Measurements from ENCODE around the gene MRPS15. TPM values are rescaled to one million over a fixed set of nuclear protein-coding genes. Genes with fewer than 3 reads are reported as not detected.
A peak's percentile ranks its signal among the peaks of the same experiment; 100 is the strongest.
"Not testable (repeated sequence)": the region's sequence is repeated elsewhere in the genome, so short reads cannot be mapped to it uniquely, and the experiment has no call there.

MRPS15 gene
- total RNA-seq, 2 experiments from 2014 or later, result 92.3 to 99.9 TPM

GRCh38 chr1:36494971-36495370, 30.8 kb upstream of the MRPS15 start:
- H3K9me3 Mint-ChIP-seq, result no peaks in the 10 kb centered on the region
- no peaks in the 10 kb centered on the region for H3K36me3 Mint-ChIP-seq (ENCODE audit: low read depth)
- H3K27ac Mint-ChIP-seq, result no peak overlapping the region
- POLR2A ChIA-PET, result no interaction called here
- no peak for DNase-seq
- H3K4me1 Mint-ChIP-seq, result no peaks in the 10 kb centered on the region
- H3K4me3 Mint-ChIP-seq, result no peak overlapping the region
- CTCF ChIA-PET, result interaction anchor here (1.9 kb wide), 1 partner anchor 21 kb away, joined by 7 read pairs; no protein-coding TSS in a partner anchor
- H3K27me3 Mint-ChIP-seq, result peaks cover 36% of the 10 kb centered on the region

GRCh38 chr1:36493524-36493923, 29.3 kb upstream of the MRPS15 start:
- Mint-ChIP-seq H3K4me1 (no peaks in the 10 kb centered on the region), H3K27me3 (peaks cover 36% of the 10 kb centered on the region), H3K4me3 (no peak overlapping the region), H3K9me3 (no peaks in the 10 kb centered on the region), H3K36me3 (ENCODE audit: low read depth) (no peaks in the 10 kb centered on the region), H3K27ac (no peak overlapping the region)
- DNase-seq, result no peak
- ChIA-PET CTCF (no interaction called here), POLR2A (no interaction called here)

DNA sequence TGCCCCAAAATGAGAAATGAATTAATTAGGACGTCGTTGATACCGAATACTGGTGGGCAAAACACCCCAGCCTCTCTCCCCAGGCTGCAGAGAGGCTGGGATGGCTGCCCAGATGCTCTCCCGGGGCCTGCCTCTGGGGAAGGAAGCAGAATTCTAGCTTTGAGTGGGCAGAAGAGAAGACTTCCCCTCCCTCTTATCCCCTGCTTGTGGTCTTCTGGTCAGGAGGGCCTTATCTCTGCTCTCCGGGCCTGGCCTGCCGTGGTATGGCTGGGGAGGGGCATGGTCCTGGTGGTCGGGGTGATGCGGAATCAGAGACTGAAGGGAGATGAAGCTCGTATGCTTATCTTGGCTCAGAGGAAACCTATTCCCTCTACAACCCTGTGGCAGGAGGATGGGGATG, 28.3 kb upstream of the MRPS15 start:
- no peak for DNase-seq
- POLR2A ChIA-PET, result no interaction called here
- CTCF ChIA-PET, result no interaction called here
- Mint-ChIP-seq H3K27me3 (peaks cover 29% of the 10 kb centered on the region), H3K27ac (no peak overlapping the region), H3K36me3 (ENCODE audit: low read depth) (no peaks in the 10 kb centered on the region), H3K4me1 (no peaks in the 10 kb centered on the region), H3K9me3 (no peaks in the 10 kb centered on the region), H3K4me3 (no peak overlapping the region)

DNA sequence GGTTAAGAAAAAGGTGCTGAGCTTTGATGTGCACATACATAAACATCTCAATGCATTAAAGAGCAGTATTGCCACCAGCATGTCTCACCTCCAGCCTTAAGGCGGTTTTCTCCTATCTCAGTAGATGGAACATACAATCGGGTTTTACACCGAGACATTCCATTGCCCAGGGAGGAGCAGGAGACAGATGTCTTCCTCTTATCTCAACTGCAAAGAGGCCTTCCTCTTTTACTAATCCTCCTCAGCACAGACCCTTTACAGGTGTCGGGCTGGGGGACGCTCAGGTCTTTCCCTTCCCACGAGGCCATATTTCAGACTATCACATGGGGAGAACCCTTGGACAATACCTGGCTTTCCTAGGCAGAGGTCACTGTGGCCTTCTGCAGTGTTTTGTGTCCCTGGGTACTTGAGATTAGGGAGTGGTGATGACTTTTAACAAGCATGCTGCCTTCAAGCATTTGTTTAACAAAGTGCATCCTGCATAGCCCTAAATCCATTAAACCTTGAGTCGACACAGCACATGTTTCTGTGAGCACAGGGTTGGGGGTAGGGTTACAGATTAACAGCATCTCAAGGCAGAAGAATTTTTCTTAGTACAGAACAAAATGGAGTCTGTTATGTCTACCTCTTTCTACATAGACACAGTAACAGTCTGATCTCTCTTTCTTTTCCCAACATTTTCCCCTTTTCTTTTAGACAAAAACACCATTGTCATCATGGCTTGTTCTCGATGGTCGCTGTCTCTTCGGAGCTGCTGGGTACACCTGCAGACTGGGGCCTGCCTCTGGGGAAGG, 25.3 kb upstream of the MRPS15 start:
- H3K27ac Mint-ChIP-seq; POLR2A ChIA-PET; H3K4me1 Mint-ChIP-seq; CTCF ChIA-PET; DNase-seq; H3K4me3 Mint-ChIP-seq; H3K9me3 Mint-ChIP-seq; H3K36me3 Mint-ChIP-seq (ENCODE audit: low read depth): not testable (repeated sequence)
- peaks cover 24% of the 10 kb centered on the region for H3K27me3 Mint-ChIP-seq

GRCh38 chr1:36487906-36488305, 23.7 kb upstream of the MRPS15 start:
- peaks cover 23% of the 10 kb centered on the region for H3K27me3 Mint-ChIP-seq
- POLR2A ChIA-PET, result no interaction called here
- no peaks in the 10 kb centered on the region for H3K9me3 Mint-ChIP-seq
- peaks cover 2% of the 10 kb centered on the region for H3K4me1 Mint-ChIP-seq
- H3K4me3 Mint-ChIP-seq, result no peak overlapping the region
- CTCF ChIA-PET, result no interaction called here
- no peaks in the 10 kb centered on the region for H3K36me3 Mint-ChIP-seq (ENCODE audit: low read depth)
- no peak for DNase-seq
- no peak overlapping the region for H3K27ac Mint-ChIP-seq

DNA sequence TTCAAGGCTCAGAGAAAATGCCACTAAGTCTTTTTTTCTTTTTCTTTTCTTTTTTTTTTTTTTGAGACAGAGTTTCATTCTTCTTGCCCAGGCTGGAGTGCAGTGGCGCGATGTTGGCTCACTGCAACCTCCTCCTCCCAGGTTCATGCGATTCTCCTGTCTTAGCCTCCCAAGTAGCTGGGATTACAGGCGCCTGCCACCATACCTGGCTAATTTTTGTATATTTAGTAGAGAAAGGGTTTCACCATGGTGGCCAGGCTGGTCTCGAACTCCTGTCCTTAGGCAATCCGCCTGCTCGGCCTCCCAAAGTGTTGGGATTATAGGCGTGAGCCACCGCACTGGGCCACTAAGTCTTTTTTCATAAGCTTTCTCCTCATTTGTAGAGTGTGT, 23.1 kb upstream of the MRPS15 start:
- CTCF ChIA-PET, result interaction anchor here (1.6 kb wide), 1 partner anchor 29 kb away, joined by 6 read pairs; no protein-coding TSS in a partner anchor
- DNase-seq; H3K27ac Mint-ChIP-seq; H3K36me3 Mint-ChIP-seq (ENCODE audit: low read depth); H3K4me3 Mint-ChIP-seq; H3K9me3 Mint-ChIP-seq; POLR2A ChIA-PET; H3K4me1 Mint-ChIP-seq: not testable (repeated sequence)
- H3K27me3 Mint-ChIP-seq, result peaks cover 18% of the 10 kb centered on the region

- Mint-ChIP-seq H3K4me1 (peaks cover 9% of the 10 kb centered on the region), H3K27ac (no peak overlapping the region), H3K36me3 (ENCODE audit: low read depth) (no peaks in the 10 kb centered on the region), H3K9me3 (no peaks in the 10 kb centered on the region), H3K4me3 (no peak overlapping the region), H3K27me3 (peaks cover 12% of the 10 kb centered on the region)
- CTCF ChIA-PET, result interaction anchor here (1.6 kb wide), 1 partner anchor 29 kb away, joined by 6 read pairs; no protein-coding TSS in a partner anchor
- no peak for DNase-seq
- POLR2A ChIA-PET, result no interaction called here
Observed at GRCh38 chr1:36486439-36487335, 22.5 kb upstream of the MRPS15 start.

GRCh38 chr1:36486093-36486438, 21.9 kb upstream of the MRPS15 start:
- Mint-ChIP-seq H3K27ac (no peak overlapping the region), H3K9me3 (no peaks in the 10 kb centered on the region), H3K4me1 (peaks cover 10% of the 10 kb centered on the region), H3K36me3 (ENCODE audit: low read depth) (no peaks in the 10 kb centered on the region), H3K27me3 (peaks cover 12% of the 10 kb centered on the region), H3K4me3 (no peak overlapping the region)
- DNase-seq, result no peak
- ChIA-PET CTCF (interaction anchor here (1.6 kb wide), 1 partner anchor 30 kb away, joined by 6 read pairs; no protein-coding TSS in a partner anchor), POLR2A (no interaction called here)

- Mint-ChIP-seq H3K4me3 (no peak overlapping the region), H3K36me3 (ENCODE audit: low read depth) (no peaks in the 10 kb centered on the region), H3K9me3 (no peaks in the 10 kb centered on the region), H3K27ac (no peak overlapping the region), H3K4me1 (peaks cover 15% of the 10 kb centered on the region), H3K27me3 (peaks cover 19% of the 10 kb centered on the region)
- ChIA-PET CTCF (interaction anchor here (0.7 kb wide), 1 partner anchor 12 kb away, joined by 3 read pairs; no protein-coding TSS in a partner anchor), POLR2A (no interaction called here)
- DNase-seq, result no peak
Observed at GRCh38 chr1:36484099-36484498, 19.9 kb upstream of the MRPS15 start.

DNA sequence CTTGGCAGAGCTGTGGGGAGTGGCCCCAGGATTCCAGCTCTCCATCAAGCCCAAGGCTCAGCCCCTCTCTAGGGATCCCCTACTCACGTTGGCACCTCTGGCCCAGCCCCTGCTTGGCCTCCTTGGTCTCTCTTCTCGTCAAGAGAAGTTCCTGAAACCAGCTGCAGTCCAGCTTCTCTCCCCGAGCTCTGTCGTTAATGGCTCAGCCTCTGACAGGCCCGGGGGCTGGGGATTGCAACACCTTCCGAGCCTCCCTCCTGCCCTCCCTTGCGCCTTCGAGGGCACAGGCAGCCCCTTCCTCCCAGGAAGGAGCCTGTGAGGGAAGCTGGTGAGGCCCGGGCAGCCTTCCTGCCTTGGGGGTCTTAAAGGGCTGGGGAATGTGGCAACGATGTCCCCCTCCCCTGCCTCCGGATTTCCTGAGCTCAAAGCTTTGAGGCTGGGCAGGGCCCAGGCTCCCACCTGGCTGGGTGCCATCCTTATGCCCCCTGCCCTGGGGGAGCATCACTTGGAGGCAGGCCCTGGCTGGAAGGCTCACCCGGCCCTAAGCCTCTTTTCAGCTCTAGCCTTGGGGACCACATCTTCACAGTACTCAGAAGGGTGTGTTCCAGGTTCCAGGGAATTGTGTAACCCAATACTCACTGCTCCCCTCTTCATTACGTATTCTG, 18.7 kb upstream of the MRPS15 start, which contains the start of gene CSF3R:
Gene CSF3R, minus strand, starts transcription at position 190 of the 665 bp plus-strand sequence. CDS start 3,417 bp downstream, outside the sequence.
- ChIA-PET POLR2A (interaction anchor here (0.9 kb wide), 1 partner anchor 11 kb away, joined by 3 read pairs; no protein-coding TSS in a partner anchor), CTCF (no interaction called here)
- H3K36me3 Mint-ChIP-seq (ENCODE audit: low read depth), result no peaks in the 10 kb centered on the region
- DNase-seq, result no peak
- H3K27me3 Mint-ChIP-seq, result peaks cover 19% of the 10 kb centered on the region
- H3K4me1 Mint-ChIP-seq, result peaks cover 15% of the 10 kb centered on the region
- H3K27ac Mint-ChIP-seq, result no peak within 1 kb of the TSS
- H3K4me3 Mint-ChIP-seq, result peak within 1 kb of the TSS; percentile 14
- H3K9me3 Mint-ChIP-seq, result no peaks in the 10 kb centered on the region

DNA sequence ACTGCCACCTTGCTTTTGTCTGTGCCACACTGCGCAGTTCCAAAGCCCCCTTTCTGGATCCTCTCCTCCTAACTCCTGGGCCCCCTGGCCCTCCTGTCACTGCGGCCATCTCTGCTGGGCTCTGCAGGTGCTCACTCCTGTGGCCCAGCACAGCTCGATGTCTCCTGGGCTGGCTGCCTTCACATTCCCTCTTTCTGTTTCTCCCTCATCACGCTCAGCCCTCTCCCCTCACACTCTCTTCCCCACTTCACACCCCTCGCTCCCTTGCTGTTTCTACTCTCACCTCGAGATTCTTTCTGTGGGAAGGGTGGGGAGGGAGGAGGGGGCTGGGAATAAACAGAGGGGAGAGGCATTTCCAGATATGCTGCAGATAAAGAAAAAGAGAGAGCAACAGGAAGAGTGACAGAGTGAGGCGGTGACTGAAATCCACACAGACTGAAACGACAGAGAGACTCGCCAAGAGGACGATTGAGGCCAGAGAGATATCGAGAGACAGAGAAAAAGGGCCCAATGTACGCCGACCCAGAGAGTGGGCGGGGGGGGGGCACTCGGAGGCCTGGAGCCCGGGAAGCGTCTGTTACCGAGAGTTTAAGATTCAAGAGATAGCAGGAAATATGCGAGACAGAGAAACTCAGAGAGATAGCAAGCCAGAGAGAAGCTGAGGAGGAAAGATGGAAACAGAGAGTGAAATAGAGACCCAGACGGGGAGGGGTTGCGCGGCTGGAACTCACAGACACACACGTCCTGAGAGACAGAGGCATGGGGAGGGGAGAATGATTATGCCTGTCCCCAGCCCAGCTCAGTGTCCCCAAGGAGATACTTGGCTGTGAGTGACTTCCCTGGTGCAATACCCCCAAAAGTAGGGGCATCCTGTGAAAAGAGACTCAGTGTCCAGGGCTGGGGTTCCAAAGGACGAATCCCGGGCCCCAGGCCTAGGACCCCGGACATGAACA, 17.9 kb upstream of the MRPS15 start:
- CTCF ChIA-PET, result no interaction called here
- H3K4me1 Mint-ChIP-seq, result peaks cover 15% of the 10 kb centered on the region
- DNase-seq, result no peak
- H3K9me3 Mint-ChIP-seq, result no peaks in the 10 kb centered on the region
- peak overlapping the region; percentile 14 for H3K4me3 Mint-ChIP-seq
- peaks cover 19% of the 10 kb centered on the region for H3K27me3 Mint-ChIP-seq
- H3K36me3 Mint-ChIP-seq (ENCODE audit: low read depth), result no peaks in the 10 kb centered on the region
- no peak overlapping the region for H3K27ac Mint-ChIP-seq
- POLR2A ChIA-PET, result interaction anchor here (0.9 kb wide), 1 partner anchor 10 kb away, joined by 3 read pairs; no protein-coding TSS in a partner anchor

DNA sequence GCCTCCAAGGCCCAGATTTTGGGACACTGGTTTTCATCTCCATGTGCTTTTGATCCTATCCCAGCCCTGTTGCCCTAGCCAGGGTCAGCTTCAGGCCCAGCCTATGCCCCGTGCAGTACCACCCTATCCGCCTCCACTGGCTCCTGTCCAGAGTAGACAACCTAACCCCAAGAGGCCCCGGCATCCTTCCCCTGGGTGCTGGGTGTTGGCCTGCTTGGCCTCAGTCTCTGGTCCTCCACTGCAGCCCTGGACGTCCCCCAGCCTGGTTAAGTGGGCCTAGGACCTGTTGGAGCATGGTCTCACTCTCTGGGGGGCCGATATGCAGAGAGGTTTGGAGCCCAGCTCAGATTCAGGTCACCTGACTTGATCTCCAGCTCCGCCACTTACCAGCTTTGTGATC, 16.9 kb upstream of the MRPS15 start:
- no peak for DNase-seq
- ChIA-PET POLR2A (no interaction called here), CTCF (no interaction called here)
- peaks cover 13% of the 10 kb centered on the region for H3K4me1 Mint-ChIP-seq
- no peaks in the 10 kb centered on the region for H3K9me3 Mint-ChIP-seq
- peaks cover 18% of the 10 kb centered on the region for H3K27me3 Mint-ChIP-seq
- no peak overlapping the region for H3K4me3 Mint-ChIP-seq
- no peaks in the 10 kb centered on the region for H3K36me3 Mint-ChIP-seq (ENCODE audit: low read depth)
- no peak overlapping the region for H3K27ac Mint-ChIP-seq
